Right cardiac atrium (tissue), 5 donors: ENCODE results near the gene NAGLU. TPM values are rescaled to one million over a fixed set of nuclear protein-coding genes. Genes with fewer than 3 reads are reported as not detected.

Source experiments
- ATAC-seq, 2 donors: fragments of 200-7000 bp; cut with Tn5 transposase; one replicate each; pipeline versions ENCODE4 v1.8.0 to v1.9.1; 2020; ENCODE audit warnings: moderate library complexity in 2 of 2, mild to moderate bottlenecking in 1 of 2
- DNase-seq, 3 donors: peaks; one replicate each; pipeline ENCODE4 v3.0.0-alpha.2; 2020
- H3K27ac ChIP-seq: one replicate; pipeline ENCODE4 v1.5.1; 2013; ENCODE audit warnings: mild to moderate bottlenecking, low read length, control low read depth, moderate library complexity
- H3K27me3 ChIP-seq: one replicate; pipeline ENCODE4 v1.6.1; 2013; ENCODE audit not compliant: control insufficient read depth, insufficient read depth
- H3K4me1 ChIP-seq: one replicate; pipeline ENCODE4 v1.6.1; 2013; ENCODE audit warnings: low read length; ENCODE audit not compliant: control insufficient read depth, insufficient read depth
- H3K4me3 ChIP-seq: one replicate; pipeline ENCODE4 v1.5.1; 2013; ENCODE audit warnings: low read length, control low read depth
- H3K9me3 ChIP-seq: one replicate; pipeline ENCODE4 v1.6.1; 2013; ENCODE audit warnings: low read length; ENCODE audit not compliant: control insufficient read depth
- WGBS: extraction: QIAGEN DNeasy Blood & Tissue Kit; methylation state at CpG from one replicate; pipeline ENCODE4 v1.1.7; 2013; 5-methylcytosine and 5-hydroxymethylcytosine counted together
- intact Hi-C, 4 donors: fragments of 100-400 bp; cut with DNase I; formaldehyde crosslinking; loops; one replicate each; pipeline versions ENCODE4 v1.11.0 to v1.14.0; 2022 to 2023
- polyA plus RNA-seq: library from polyadenylated mRNA; stranded (reverse); fragments of 200-250 nt; gene quantifications from one replicate; pipeline ENCODE4 v1.2.3, GENCODE V29; 2013
- total RNA-seq, 4 donors: library from RNA; stranded (reverse); fragmentation: NEBNext Ultra II Directional; extraction: Animal tissue kit (Norgen Biotek cat#: 25700); gene quantifications; one replicate each; pipeline ENCODE4 v1.2.1, GENCODE V29; 2021
- donor health status: healthy with polysubstance abuse.
- donor health status: DM: no; HTN: yes; CAD: no.
- donor health status: DM: no; HTN: no; CAD: no.
- donor health status: DM: no; HTN: yes; CAD: no; lungs with severe emphysema.
- donor health status: DM: yes; HTN: yes; CAD: no.

The NAGLU gene
- total and polyA plus RNA-seq, 5 donors: 11.3 to 18.8 (median 13.7) TPM

DNA sequence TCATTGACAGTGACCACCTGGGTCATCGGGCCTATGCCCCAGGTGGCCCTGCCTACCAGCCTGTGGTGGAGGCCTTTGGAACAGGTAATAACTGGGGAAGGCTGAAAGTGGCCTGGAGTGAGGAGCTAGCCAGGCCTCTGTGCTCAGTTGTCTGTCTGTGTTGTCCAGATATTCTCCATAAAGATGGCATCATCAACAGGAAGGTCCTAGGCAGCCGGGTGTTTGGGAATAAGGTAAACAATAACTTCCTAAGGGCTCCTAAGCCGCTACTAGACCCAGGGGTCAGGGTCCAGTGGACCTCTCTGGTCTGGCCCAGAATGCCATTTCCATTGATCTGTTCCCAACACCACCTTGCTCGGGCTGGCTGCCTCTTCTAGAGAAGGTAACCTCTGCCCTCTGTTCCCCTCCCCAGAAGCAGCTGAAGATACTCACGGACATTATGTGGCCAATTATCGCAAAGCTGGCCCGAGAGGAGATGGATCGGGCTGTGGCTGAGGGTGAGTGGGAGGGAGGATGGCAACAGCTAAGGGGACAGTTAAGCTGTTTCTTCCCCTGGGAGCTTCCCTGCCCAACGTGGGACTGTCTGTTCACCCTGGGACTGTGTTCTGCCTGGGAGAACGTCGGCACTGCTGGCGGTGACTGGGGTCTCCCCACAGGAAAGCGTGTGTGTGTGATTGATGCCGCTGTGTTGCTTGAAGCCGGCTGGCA lies 28.9 kb downstream of the NAGLU start:
- H3K27ac ChIP-seq: no peak overlapping the region
- ATAC-seq: no peak
- no peak for DNase-seq
- peaks cover 10% of the 10 kb centered on the region for H3K4me1 ChIP-seq
- no peaks in the 10 kb centered on the region for H3K27me3 ChIP-seq
- no peaks in the 10 kb centered on the region for H3K9me3 ChIP-seq
- no peak overlapping the region for H3K4me3 ChIP-seq
- WGBS: 88% methylated on average over 15 of the region's 15 CpGs
- intact Hi-C loops: no loop called here

DNA sequence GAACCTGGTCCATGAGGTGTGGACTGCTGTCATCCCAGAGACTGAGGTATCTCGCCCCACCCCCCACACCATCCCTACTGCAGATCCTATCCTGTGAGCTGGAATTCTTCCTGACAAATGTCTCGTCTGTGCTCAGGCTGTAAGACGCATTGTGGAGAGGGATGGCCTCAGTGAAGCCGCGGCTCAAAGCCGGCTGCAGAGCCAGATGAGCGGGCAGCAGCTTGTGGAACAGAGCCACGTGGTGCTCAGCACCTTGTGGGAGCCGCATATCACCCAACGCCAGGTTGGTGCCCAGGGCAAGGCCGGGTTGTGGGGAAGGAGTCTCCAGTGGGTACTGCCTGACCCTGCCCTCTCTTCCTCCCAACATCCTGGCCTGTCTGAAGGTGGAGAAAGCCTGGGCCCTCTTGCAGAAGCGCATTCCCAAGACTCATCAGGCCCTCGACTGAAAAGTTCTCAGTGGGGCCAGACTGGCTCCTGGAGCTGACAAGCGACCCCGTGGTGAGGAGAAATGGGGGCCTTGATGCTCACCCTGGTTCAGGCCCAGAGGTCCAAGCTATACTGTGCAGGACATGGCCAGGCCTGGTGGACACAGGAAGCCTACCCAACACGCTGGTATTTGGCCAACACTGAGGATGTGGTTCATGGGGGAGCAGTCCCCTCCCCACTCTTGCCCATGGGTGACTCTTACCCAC lies 29.6 kb downstream of the NAGLU start:
- ATAC-seq: no peak
- no peak overlapping the region for H3K27ac ChIP-seq
- intact Hi-C loops: no loop called here
- no peak overlapping the region for H3K4me3 ChIP-seq
- H3K9me3 ChIP-seq: no peaks in the 10 kb centered on the region
- DNase-seq: peak in 1 of 3 donors; percentile 60
- peaks cover 10% of the 10 kb centered on the region for H3K4me1 ChIP-seq
- 90% methylated on average over 16 of the region's 16 CpGs for WGBS
- H3K27me3 ChIP-seq: no peaks in the 10 kb centered on the region

DNA sequence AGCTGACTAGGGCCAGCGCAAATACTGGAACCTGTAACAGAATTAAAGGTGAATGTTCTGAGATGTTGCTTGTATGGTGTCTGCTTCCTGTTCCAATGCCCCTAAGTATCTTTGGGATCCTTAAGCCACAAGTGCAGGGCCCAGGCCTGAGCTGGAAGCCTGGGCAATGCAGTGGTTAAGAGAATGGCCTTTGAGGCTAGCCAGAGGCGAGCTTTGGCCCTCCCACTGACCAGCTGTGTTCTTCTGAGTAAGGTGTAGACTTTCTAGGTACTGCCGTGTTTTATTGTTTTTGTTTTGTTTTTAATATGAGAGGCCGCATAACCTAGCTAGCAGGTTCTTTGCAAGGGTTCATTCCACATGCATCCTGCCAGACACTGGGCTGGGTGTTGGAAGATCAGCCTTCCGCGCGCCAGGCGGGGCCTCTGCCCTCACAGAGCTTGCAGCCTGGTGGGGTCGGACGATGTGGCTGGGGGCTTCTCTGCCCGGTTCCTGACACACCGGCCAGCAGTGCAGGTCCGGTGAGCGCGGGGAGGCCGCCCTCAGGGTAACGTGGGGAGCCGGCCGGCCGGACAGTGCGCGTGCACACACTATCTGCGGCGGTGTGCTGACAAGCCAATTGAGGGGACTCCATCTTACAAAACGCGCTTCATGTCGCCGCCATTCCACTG lies 30.3 kb downstream of the NAGLU start:
- Histone ChIP-seq H3K27ac (peak overlapping the region; percentile 80), H3K27me3 (no peaks in the 10 kb centered on the region), H3K4me1 (peaks cover 10% of the 10 kb centered on the region), H3K9me3 (no peaks in the 10 kb centered on the region), H3K4me3 (peak overlapping the region; percentile 87)
- ATAC-seq (no peak), DNase-seq (no peak)
- 26% methylated on average over 28 of the region's 28 CpGs for WGBS
- intact Hi-C loops: no loop called here

GRCh38 chr17:42566883-42567573 lies 31.0 kb downstream of the NAGLU start, which contains the start of gene MLX:
Gene MLX (plus strand): TSS chr17:42567100. CDS start chr17:42567125, 25 bp downstream.
- intact Hi-C loops: no loop called here
- peaks cover 7% of the 10 kb centered on the region for H3K4me1 ChIP-seq
- DNase-seq: peak; percentile 97 to 99 (median 99)
- H3K9me3 ChIP-seq: no peaks in the 10 kb centered on the region
- H3K4me3 ChIP-seq: peak within 1 kb of the TSS; percentile 87
- WGBS: under 1% methylated on average over 72 of the region's 72 CpGs
- peak within 1 kb of the TSS; percentile 91 for H3K27ac ChIP-seq
- peak; percentile 85 to 87 for ATAC-seq
- no peaks in the 10 kb centered on the region for H3K27me3 ChIP-seq

DNA sequence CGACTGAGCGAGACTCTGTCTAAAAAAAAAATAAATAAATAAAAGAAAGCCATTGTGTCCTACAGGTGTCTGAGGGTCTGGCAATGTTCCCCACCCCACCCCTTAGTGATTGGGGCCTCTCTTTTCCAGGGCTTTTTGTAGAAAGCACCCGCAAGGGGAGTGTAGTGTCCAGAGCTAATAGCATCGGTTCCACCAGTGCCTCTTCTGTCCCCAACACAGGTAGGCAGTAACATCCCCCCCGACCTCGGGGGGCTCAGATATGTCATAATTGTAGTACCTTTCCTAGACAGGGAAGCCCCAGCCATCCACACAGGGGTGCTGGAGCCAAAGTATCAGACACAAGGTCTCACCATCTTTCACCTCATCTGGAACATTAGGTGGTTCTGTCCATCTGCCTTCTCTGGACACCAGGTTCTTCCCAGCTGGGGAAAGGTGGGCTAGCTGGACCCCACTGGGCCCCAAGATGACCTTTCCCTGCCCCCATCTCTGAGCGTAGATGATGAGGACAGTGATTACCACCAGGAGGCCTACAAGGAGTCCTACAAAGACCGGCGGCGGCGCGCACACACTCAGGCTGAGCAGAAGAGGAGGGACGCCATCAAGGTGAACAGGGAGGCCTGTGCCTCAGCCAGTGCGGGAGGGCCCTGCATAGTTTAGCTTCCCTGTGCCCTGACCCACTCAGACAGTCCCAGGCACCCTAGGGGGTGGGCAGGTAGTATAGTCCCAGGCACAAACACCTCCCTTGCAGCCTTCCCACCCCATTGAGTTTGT lies 32.5 kb downstream of the NAGLU start:
- Histone ChIP-seq H3K4me1 (peaks cover under 1% of the 10 kb centered on the region), H3K27ac (peak overlapping the region; percentile 9), H3K27me3 (no peaks in the 10 kb centered on the region), H3K4me3 (no peak overlapping the region), H3K9me3 (no peaks in the 10 kb centered on the region)
- 86% methylated on average over 14 of the region's 14 CpGs for WGBS
- ATAC-seq: no peak
- DNase-seq: no peak
- intact Hi-C loops: no loop called here

GRCh38 chr17:42571435-42572225 lies 35.6 kb downstream of the NAGLU start:
- intact Hi-C loops: loop anchor here in 1 of 4 donors (5.0 kb wide), 1 partner anchor 36 kb away; the partner anchor contains the start of genes RETREG3 and TUBG1
- Histone ChIP-seq H3K27me3 (no peaks in the 10 kb centered on the region), H3K27ac (no peak overlapping the region), H3K9me3 (no peaks in the 10 kb centered on the region), H3K4me1 (no peaks in the 10 kb centered on the region), H3K4me3 (no peak overlapping the region)
- no peak for DNase-seq
- 59% methylated on average over 12 of the region's 12 CpGs for WGBS
- no peak for ATAC-seq

DNA sequence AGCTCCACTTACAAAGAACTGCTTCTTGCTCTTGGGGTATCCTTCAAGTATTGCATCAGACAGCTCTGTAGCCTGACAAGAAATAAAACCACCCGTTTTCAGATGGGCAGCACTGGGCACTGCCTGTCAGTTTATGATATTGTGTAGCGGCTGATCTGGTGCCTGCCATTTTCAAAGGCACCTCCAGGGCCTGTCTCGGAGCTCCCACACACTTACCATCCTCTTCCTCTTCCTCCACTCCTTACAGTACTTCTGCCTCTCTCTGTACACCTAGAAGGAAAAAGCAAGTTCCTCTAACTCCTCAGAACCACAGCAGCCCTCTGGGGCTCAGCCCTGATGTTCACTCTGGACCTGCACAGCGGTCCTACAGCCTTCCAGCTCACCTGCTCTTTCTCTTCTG lies 37.1 kb downstream of the NAGLU start:
- no peak for DNase-seq
- no peak overlapping the region for H3K27ac ChIP-seq
- no peak for ATAC-seq
- no peaks in the 10 kb centered on the region for H3K27me3 ChIP-seq
- intact Hi-C loops: loop anchor here in 1 of 4 donors (5.0 kb wide), 1 partner anchor 34 kb away; the partner anchor contains the start of genes RETREG3 and TUBG1
- no peaks in the 10 kb centered on the region for H3K9me3 ChIP-seq
- H3K4me1 ChIP-seq: no peaks in the 10 kb centered on the region
- H3K4me3 ChIP-seq: no peak overlapping the region
- 81% methylated on average over 4 of the region's 4 CpGs for WGBS

DNA sequence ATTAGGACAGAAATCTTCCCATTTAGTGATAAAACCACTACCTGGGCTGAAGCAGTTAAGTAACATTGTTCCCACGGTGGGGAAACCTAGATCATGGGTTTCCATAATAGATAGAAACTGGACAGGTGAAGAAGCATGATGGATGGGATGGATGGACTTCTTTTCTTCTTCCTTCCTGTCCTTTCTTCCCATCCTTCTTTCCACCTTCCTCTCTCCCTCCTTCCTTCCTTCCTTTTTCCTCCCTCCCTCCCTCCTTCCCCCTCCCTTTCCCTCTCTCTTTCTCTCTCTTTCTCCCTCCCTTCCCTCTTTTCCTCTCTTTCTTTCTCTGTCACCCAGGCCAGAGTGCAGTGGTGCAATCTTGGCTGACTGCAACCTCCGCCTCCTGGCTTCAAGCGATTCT lies 38.4 kb downstream of the NAGLU start:
- ATAC-seq (no peak), DNase-seq (no peak)
- Histone ChIP-seq H3K9me3 (no peaks in the 10 kb centered on the region), H3K27me3 (no peaks in the 10 kb centered on the region), H3K4me3 (no peak overlapping the region), H3K27ac (no peak overlapping the region), H3K4me1 (no peaks in the 10 kb centered on the region)
- intact Hi-C loops: loop anchor here in 1 of 4 donors (5.0 kb wide), 1 partner anchor 33 kb away; the partner anchor contains the start of genes RETREG3 and TUBG1
- WGBS: 83% methylated on average over 3 of the region's 3 CpGs

- no peak for DNase-seq
- 4% methylated on average over 18 of the region's 18 CpGs for WGBS
- Histone ChIP-seq H3K9me3 (no peaks in the 10 kb centered on the region), H3K27ac (peak overlapping the region; percentile 0), H3K4me1 (no peaks in the 10 kb centered on the region), H3K4me3 (peak overlapping the region; percentile 60), H3K27me3 (no peaks in the 10 kb centered on the region)
- intact Hi-C loops: loop anchor here in 1 of 4 donors (5.0 kb wide), 1 partner anchor 100 kb away; the partner anchor contains the start of gene PLEKHH3
- no peak for ATAC-seq
These were observed 41.1 kb downstream of the NAGLU start for GRCh38 chr17:42577140-42577531.
